GM21526 (cell line): ENCODE data around the gene NF2.

Experiments
- ATAC-seq: cut with Tn5 transposase; IDR thresholded peaks from one replicate; pipeline ENCODE4 v1.9.1; 2021; ENCODE audit warnings: moderate library complexity; ENCODE audit not compliant: unreplicated experiment, low FRiP score

NF2 gene

GRCh38 chr22:29660021-29660420 is 56.6 kb downstream of the NF2 start:
- no peak for ATAC-seq

- no peak for ATAC-seq
These were observed 57.9 kb downstream of the NF2 start for GRCh38 chr22:29661336-29661735.

- ATAC-seq: no peak
These were observed 59.9 kb downstream of the NF2 start for GRCh38 chr22:29663180-29663821.

DNA sequence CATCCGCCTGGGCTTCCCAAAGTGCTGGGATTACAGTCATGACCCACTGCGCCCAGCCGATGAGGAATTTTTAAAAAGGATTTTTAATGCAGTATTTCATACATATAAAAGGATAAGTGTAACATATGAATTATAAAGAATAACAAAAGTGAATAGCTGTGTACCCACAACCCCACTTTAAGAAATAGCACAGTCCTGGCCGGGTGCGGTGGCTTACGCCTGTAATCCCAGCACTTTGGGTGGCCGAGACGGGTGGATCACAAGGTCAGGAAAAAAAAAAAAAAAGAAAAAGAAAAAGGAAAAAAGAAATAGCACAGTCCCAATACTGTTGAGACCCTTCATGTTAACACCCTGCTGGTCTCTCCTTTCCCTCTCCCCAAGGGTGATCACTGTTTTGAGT is 62.1 kb downstream of the NF2 start:
- ATAC-seq: no peak

GRCh38 chr22:29668673-29669072 is 65.2 kb downstream of the NF2 start:
- no peak for ATAC-seq

DNA sequence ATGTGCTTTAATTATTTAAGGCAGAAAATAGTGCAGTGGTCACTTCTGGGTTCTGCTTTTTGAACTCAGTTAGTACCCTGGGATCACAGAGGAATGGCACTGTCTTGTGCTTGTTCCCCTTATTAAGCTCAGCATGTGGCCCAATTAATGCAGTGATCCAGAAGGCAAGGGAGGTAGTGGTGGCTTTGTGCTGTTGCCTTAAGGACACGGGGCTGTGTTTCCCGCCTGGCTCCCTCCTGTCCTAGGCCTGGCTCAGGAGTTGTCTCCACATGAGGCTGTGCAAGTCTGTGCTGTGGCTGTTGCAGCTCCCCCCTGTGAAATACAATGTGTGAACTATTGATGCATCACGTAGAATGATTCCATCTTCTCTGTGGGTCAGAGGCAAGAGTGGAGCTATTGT is 67.2 kb downstream of the NF2 start:
- no peak for ATAC-seq

GRCh38 chr22:29673361-29674066 is 70.1 kb downstream of the NF2 start:
- ATAC-seq: no peak

DNA sequence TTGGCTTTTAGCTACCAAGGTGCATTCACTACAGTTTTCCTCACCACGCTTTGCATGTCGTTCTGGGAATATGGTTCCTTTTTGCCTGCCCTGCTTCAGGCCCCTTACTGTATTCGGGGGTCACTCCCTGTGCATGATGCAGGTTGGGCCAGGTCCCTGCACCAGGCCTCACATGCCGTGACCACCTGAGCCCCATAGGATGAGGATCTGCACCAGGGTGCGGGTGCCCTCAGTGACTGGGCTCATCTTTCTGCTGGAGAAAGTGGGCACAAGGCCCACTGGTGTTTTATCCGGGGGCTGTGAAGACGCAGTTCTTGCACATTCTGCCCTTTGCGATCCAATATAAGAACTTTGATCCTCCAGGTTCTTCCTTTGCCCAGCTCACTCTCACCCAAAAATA is 70.7 kb downstream of the NF2 start:
- no peak for ATAC-seq

- ATAC-seq: no peak
These were observed 75.9 kb downstream of the NF2 start for GRCh38 chr22:29679316-29679715.

GRCh38 chr22:29683536-29683935 is 80.1 kb downstream of the NF2 start:
- ATAC-seq: no peak

- no peak for ATAC-seq
These were observed 80.8 kb downstream of the NF2 start for GRCh38 chr22:29684244-29684643.

DNA sequence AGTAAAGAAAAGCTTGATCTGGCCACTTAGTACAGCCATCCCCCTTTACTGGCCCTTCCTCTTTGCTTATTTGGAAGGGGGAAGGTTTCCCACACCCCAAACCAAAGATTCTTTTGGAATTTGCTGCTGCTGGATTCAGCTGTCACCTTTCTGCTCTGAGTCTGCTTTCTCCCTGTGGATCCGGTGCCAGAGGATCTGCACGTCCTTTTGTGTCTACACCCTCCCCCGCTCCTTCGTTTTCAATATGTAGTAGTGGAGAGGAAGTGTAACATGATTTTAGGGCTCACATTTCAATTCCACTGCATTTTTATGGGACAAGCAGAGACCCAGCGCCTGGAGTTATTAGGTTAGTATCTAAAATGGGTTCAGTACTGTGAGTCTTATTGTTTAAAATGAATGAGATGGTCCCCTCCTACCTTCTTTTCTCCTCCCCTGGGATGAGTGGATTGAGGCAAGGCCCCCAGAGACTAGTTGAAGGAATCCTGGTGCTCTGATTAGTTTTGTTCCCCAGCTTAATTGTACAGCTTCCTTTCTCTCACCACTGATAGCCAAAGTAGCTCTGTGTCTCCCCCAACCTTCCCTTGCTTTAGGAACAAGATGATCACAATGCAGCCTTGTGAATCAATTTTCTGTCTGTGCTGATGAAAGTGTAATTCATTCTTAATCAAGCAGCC is 85.9 kb downstream of the NF2 start:
- ATAC-seq: no peak

- no peak for ATAC-seq
These were observed 86.4 kb downstream of the NF2 start for GRCh38 chr22:29689880-29690213.

GRCh38 chr22:29690476-29690875 is 87.0 kb downstream of the NF2 start:
- no peak for ATAC-seq

DNA sequence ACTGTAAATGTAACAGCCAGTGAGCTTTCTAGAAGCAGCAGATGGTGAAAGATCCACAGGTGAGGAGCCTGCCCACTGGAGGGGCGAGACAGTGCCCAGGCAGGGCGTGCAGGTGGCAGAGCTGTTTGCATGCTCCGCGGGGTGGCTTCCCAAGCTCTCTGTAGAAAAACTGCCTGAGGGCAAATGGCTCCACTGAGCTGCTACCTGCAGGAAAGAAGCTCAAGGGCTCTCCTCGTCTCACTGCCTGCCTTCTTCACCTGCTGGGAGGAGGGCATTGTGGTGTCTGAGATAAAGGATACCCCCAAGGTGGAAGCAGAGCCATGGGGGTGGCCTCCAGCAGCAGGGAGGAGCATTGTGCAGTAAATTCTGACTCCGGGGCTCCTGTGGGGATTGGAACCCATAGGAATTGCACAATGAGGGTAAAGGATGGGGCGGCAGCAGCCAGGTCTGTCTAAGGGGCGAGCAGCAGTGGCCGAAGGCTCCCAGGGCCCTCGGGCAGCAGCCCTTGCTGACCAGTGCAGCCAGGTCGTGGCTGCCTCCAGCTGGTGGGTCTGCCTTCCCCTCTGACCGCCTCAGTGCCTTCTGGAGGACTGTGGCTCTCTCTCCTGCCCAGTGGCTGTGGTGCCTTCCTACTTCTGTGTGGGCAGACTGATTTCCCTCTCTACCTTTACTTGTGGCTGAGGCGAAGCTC is 88.3 kb downstream of the NF2 start:
- ATAC-seq: no peak

GRCh38 chr22:29692327-29692640 is 88.9 kb downstream of the NF2 start:
- no peak for ATAC-seq

GRCh38 chr22:29693161-29693560 is 89.7 kb downstream of the NF2 start:
- ATAC-seq: no peak

DNA sequence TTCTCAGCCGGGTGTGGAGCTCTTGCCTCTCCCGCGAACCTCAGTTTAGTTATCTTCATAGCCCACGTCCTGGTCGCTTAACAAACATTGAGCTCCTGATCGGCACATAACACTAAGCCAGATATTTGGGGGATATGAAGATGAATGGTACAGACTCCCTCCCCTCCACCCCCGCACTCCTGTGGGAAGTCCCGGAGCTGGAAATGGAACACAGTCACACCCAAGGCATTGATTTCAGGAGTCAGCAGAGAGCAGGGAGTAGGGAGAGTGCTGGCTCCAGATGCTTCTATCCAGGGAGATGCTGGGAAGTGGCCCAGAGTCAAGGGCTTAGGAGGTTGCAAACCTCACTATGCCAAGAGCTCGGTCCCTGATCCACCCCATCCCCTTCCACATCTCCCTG is 90.2 kb downstream of the NF2 start:
- ATAC-seq: no peak

DNA sequence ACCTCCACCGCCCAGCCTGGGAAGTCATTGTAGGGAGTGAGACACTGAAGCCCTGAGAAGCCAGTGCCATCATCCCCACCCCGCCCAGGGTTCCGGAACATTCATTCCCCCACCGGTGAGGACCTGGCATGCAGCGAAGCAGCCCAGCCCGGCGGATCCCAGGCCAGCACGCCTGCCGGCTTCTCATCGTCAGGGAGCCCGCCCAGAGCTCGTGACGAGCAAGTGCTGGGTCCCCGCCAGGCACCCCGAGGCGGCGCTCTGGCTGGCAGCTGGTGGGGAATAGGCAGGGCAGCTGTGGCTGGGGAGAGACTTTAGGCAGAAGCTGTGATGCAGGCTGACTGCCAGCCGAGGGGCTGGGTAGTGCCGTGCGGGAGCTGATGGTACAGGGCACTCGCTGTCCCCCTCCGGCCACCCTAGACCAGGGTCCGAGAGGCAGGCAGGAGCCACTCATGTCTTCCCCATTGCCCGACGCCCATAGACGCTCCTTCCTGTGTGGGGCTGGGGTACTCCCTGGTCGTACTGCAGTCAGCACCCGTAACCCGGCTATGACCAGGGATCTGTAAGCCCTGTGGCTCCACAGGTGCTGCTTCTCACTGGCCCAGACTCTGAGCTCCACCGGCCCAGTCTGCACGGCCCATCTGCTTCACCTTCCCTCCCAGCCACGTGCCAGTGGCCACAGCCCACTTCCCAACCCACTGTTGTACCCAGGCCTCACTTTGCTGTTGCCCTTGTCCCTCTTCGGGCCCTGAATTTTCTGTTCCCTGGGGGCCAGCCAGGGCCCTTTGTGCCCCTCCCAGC is 91.9 kb downstream of the NF2 start:
- ATAC-seq: no peak

GRCh38 chr22:29697853-29698598 is 94.6 kb downstream of the NF2 start:
- no peak for ATAC-seq
